IMR-90 (cell line): ENCODE data around the gene ZCCHC17. TPM values are rescaled to one million over a fixed set of nuclear protein-coding genes. Genes with fewer than 3 reads are reported as not detected.

Experiments
- ATAC-seq: fragments of 200-7000 bp; cut with Tn5 transposase; 2 replicates; pipeline ENCODE4 v1.9.1; 2020; ENCODE audit warnings: low read depth, mild to moderate bottlenecking, moderate library complexity
- BruUV-seq: library from RNA; stranded (reverse); fragments of 400-500 nt; replicated peaks from 2 replicates; lab custom pipeline; 2021; lab: Mats Ljungman, UMichigan
- CTCF ChIA-PET: fragments of 300-600 bp; formaldehyde crosslinking; extraction: SDS; loops from one replicate; lab custom pipeline; 2021; ENCODE audit warnings: antibody characterized with exemption; lab: Yijun Ruan, JAX
- POLR2A ChIA-PET: fragments of 300-600 bp; sonication (Branson Sonifier 250); formaldehyde crosslinking; loops from one replicate; lab custom pipeline; 2022; ENCODE audit warnings: antibody characterized with exemption; ENCODE audit not compliant: unreplicated experiment; lab: Charles Lee
- DNase-seq: peaks from one replicate; pipeline ENCODE4 v3.0.0; 2013
- H2AFZ ChIP-seq: replicated peaks from 2 replicates; pipeline ENCODE3; 2013; ENCODE audit warnings: low read length, mild to moderate bottlenecking; ENCODE audit not compliant: poor library complexity
- H2AK5ac ChIP-seq: 2 replicates; pipeline ENCODE4 v1.6.1; 2013; ENCODE audit warnings: low read depth, low read length, inconsistent platforms
- H2AK9ac ChIP-seq: replicated peaks from 2 replicates; pipeline ENCODE3; 2013; ENCODE audit warnings: mild to moderate bottlenecking, low read depth, low read length, moderate library complexity; ENCODE audit not compliant: poor library complexity
- H2BK120ac ChIP-seq: 2 replicates; pipeline ENCODE4 v1.6.1; 2013; ENCODE audit warnings: low read depth, low read length, inconsistent platforms
- H2BK15ac ChIP-seq: 3 replicates; pipeline ENCODE4 v1.6.1; 2013; ENCODE audit warnings: low read depth, low read length, inconsistent platforms
- H2BK20ac ChIP-seq: 2 replicates; pipeline ENCODE4 v1.6.1; 2013; ENCODE audit warnings: low read depth, mild to moderate bottlenecking, inconsistent platforms, low read length, moderate library complexity
- H2BK5ac ChIP-seq: 2 replicates; pipeline ENCODE4 v1.6.1; 2013; ENCODE audit warnings: mild to moderate bottlenecking, low read depth, low read length, inconsistent platforms; ENCODE audit not compliant: poor library complexity, severe bottlenecking
- H3K14ac ChIP-seq: replicated peaks from 2 replicates; pipeline ENCODE4 v1.6.1; 2013; ENCODE audit warnings: low read depth, low read length, inconsistent platforms
- H3K18ac ChIP-seq: 2 replicates; pipeline ENCODE4 v1.6.1; 2013; ENCODE audit warnings: low read depth, low read length, control low read depth
- H3K23ac ChIP-seq: 2 replicates; pipeline ENCODE4 v1.6.1; 2013; ENCODE audit warnings: low read depth, low read length, inconsistent platforms
- H3K27ac ChIP-seq: 2 replicates; pipeline ENCODE4 v1.5.1; 2013; ENCODE audit warnings: mild to moderate bottlenecking, control low read depth, low read length; ENCODE audit not compliant: insufficient read depth
- H3K27me3 ChIP-seq: 2 replicates; pipeline ENCODE4 v1.6.1; 2013; ENCODE audit warnings: low read length; ENCODE audit not compliant: control insufficient read depth, insufficient read depth
- H3K36me3 ChIP-seq: 2 replicates; pipeline ENCODE4 v1.6.1; 2013; ENCODE audit warnings: low read length, mixed read lengths; ENCODE audit not compliant: control insufficient read depth, insufficient read depth
- H3K4ac ChIP-seq: 2 replicates; pipeline ENCODE4 v1.6.1; 2013; ENCODE audit warnings: low read depth, low read length, inconsistent platforms
- H3K4me1 ChIP-seq: 2 replicates; pipeline ENCODE4 v1.6.1; 2013; ENCODE audit warnings: low read length, mixed read lengths; ENCODE audit not compliant: control insufficient read depth, insufficient read depth
- H3K4me2 ChIP-seq: 2 replicates; pipeline ENCODE4 v1.6.1; 2013; ENCODE audit warnings: low read depth, mild to moderate bottlenecking, control low read depth, low read length, moderate library complexity
- H3K4me3 ChIP-seq: 2 replicates; pipeline ENCODE4 v1.5.1; 2013; ENCODE audit warnings: low read depth, mild to moderate bottlenecking, control low read depth, low read length, moderate library complexity; ENCODE audit not compliant: insufficient read depth
- H3K56ac ChIP-seq: 2 replicates; pipeline ENCODE4 v1.6.1; 2013; ENCODE audit warnings: low read length, inconsistent platforms; ENCODE audit not compliant: insufficient read depth; ENCODE audit errors: extremely low read depth
- H3K79me1 ChIP-seq, 2 experiments: 2 replicates each; pipeline ENCODE4 v1.6.1; 2013; ENCODE audit warnings: low read length in 2 of 2, inconsistent platforms in 1 of 2, low read depth in 1 of 2
- H3K9ac ChIP-seq: 2 replicates; pipeline ENCODE4 v1.6.1; 2013; ENCODE audit warnings: low read depth, low read length, control low read depth
- H3K9me1 ChIP-seq: 2 replicates; pipeline ENCODE4 v1.6.1; 2013; ENCODE audit warnings: low read length, inconsistent platforms; ENCODE audit not compliant: insufficient read depth
- H3K9me3 ChIP-seq: 2 replicates; pipeline ENCODE4 v1.6.1; 2013; ENCODE audit warnings: low read length; ENCODE audit not compliant: control insufficient read depth, insufficient read depth
- H4K20me1 ChIP-seq: 2 replicates; pipeline ENCODE4 v1.6.1; 2013; ENCODE audit warnings: low read length, inconsistent platforms; ENCODE audit not compliant: insufficient read depth
- H4K5ac ChIP-seq: 2 replicates; pipeline ENCODE4 v1.6.1; 2013; ENCODE audit warnings: mild to moderate bottlenecking, low read depth, low read length, control low read depth
- H4K8ac ChIP-seq, 2 experiments: 2 replicates each; pipeline ENCODE4 v1.6.1; 2013; ENCODE audit warnings: low read depth in 2 of 2, low read length in 2 of 2, control low read depth in 1 of 2, inconsistent platforms in 1 of 2
- H4K91ac ChIP-seq: 2 replicates; pipeline ENCODE4 v1.6.1; 2013; ENCODE audit warnings: low read depth, low read length, inconsistent platforms; ENCODE audit not compliant: insufficient read depth
- BHLHE40 ChIP-seq: fragments of 150-350 bp; IDR thresholded peaks from 2 replicates; pipeline ENCODE4 v1.6.1; 2016; ENCODE audit warnings: mild to moderate bottlenecking, low read depth, low read length
- CEBPB ChIP-seq: IDR thresholded peaks from 2 replicates; pipeline ENCODE4 v1.6.1; 2012; ENCODE audit warnings: low read depth, low read length, improper control_type of control experiment
- CHD1 ChIP-seq: IDR thresholded peaks from 2 replicates; pipeline ENCODE4 v1.6.1; 2012; ENCODE audit warnings: low read depth, low read length, improper control_type of control experiment
- MAFK ChIP-seq: IDR thresholded peaks from 2 replicates; pipeline ENCODE4 v1.6.1; 2012; ENCODE audit warnings: low read depth, low read length, improper control_type of control experiment
- MXI1 ChIP-seq: IDR thresholded peaks from 2 replicates; pipeline ENCODE4 v1.6.1; 2012; ENCODE audit warnings: low read depth, mild to moderate bottlenecking, low read length, moderate library complexity, borderline replicate concordance
- NFE2L2 ChIP-seq: fragments of 150-350 bp; IDR thresholded peaks from 2 replicates; pipeline ENCODE4 v1.6.1; 2016; ENCODE audit warnings: low read depth, mild to moderate bottlenecking, low read length
- POLR2A ChIP-seq: IDR thresholded peaks from 2 replicates; pipeline ENCODE4 v1.6.1; 2012; ENCODE audit warnings: mild to moderate bottlenecking, low read depth, low read length
- RAD21 ChIP-seq: IDR thresholded peaks from 2 replicates; pipeline ENCODE4 v1.6.1; 2012; ENCODE audit warnings: low read length, improper control_type of control experiment
- RCOR1 ChIP-seq: IDR thresholded peaks from 2 replicates; pipeline ENCODE4 v1.6.1; 2012; ENCODE audit warnings: mild to moderate bottlenecking, low read length, improper control_type of control experiment; ENCODE audit not compliant: insufficient replicate concordance
- RFX5 ChIP-seq: IDR thresholded peaks from 2 replicates; pipeline ENCODE4 v1.8.0; 2012; ENCODE audit warnings: low read depth, mild to moderate bottlenecking, low read length, moderate library complexity
- SMC3 ChIP-seq: fragments of 150-350 bp; IDR thresholded peaks from 2 replicates; pipeline ENCODE4 v1.6.1; 2016; ENCODE audit warnings: low read depth, mild to moderate bottlenecking, antibody characterized with exemption, low read length, moderate library complexity
- USF2 ChIP-seq: fragments of 150-350 bp; IDR thresholded peaks from 2 replicates; pipeline ENCODE4 v1.6.1; 2017; ENCODE audit warnings: mild to moderate bottlenecking, antibody characterized with exemption, low read length, low read depth
- dilution Hi-C: fragments of 300-500 bp; cut with HindIII; formaldehyde crosslinking; loops from one replicate; pipeline ENCODE4 v1.14.3; 2018; ENCODE audit warnings: low sequenced_read_pairs; ENCODE audit not compliant: unreplicated experiment
- in situ Hi-C: fragments of 300-500 bp; cut with MboI; formaldehyde crosslinking; loops from 3 replicates; pipeline ENCODE4 v1.14.3; 2019; ENCODE audit warnings: low sequenced_read_pairs, inconsistent platforms, mixed read lengths
- intact Hi-C: fragments of 100-400 bp; cut with micrococcal nuclease; formaldehyde crosslinking; loops from 2 replicates; pipeline ENCODE4 v1.10.0; 2022
- polyA plus RNA-seq, 3 experiments: library from polyadenylated mRNA; depleted of rRNA; stranded (reverse); fragments of >200 nt; gene quantifications; 2 replicates each; pipeline ENCODE4 v1.2.3, GENCODE V29; 2012; ENCODE audit warnings: low replicate concordance in 1 of 3
- total RNA-seq: library from RNA; depleted of rRNA; stranded (reverse); fragments of >200 nt; gene quantifications from 2 replicates; pipeline ENCODE4 v1.2.3, GENCODE V29; 2012
- TF ChIP-seq, protein P1 (sequence below): fragments of 150-350 bp; IDR thresholded peaks from 2 replicates; pipeline ENCODE4 v1.6.1; 2016; ENCODE audit warnings: low read depth, mild to moderate bottlenecking, low read length, moderate library complexity, borderline replicate concordance

The ZCCHC17 gene
- total and polyA plus RNA-seq, 2 of the 4 experiments (the other 2 are of a cell fraction), result 48.4 to 48.9 TPM

GRCh38 chr1:31393463-31393862, 96.6 kb downstream of the ZCCHC17 start:
- ChIA-PET CTCF (interaction anchor here (1.1 to 5.5 kb wide), 5 partner anchors 12 to 208 kb away, joined by 3 to 61 read pairs (median 4); partner anchors contain the start of gene SERINC2), POLR2A (no interaction called here)
- intact Hi-C loops (no loop called here), dilution Hi-C loops (no loop called here), in situ Hi-C loops (no loop called here)
- H3K79me1 ChIP-seq, result peaks cover 0 to 2% of the 10 kb centered on the region in 2 experiments; a peak in 1 of 4 replicates
- H2BK20ac ChIP-seq, result no peak overlapping the region
- H2AFZ ChIP-seq, result no peak overlapping the region
- no peak overlapping the region for H2AK5ac ChIP-seq
- peaks cover 2% of the 10 kb centered on the region; the same call in 1 of the 2 replicates for H3K27me3 ChIP-seq
- peaks cover 10% of the 10 kb centered on the region for H3K9me1 ChIP-seq
- H3K56ac ChIP-seq, result no peak overlapping the region
- H3K4me1 ChIP-seq, result peaks cover 14% of the 10 kb centered on the region
- no peak overlapping the region for H3K23ac ChIP-seq
- H4K91ac ChIP-seq, result no peak overlapping the region
- no peak overlapping the region for H2BK15ac ChIP-seq
- TF ChIP-seq POLR2A (no peak), RCOR1 (no peak), CEBPB (no peak), SMC3 (no peak), NFE2L2 (no peak), MAFK (no peak), RFX5 (no peak), RAD21 (no peak), CHD1 (no peak), BHLHE40 (no peak), MXI1 (no peak), USF2 (no peak)
- TF ChIP-seq, protein P1, sequence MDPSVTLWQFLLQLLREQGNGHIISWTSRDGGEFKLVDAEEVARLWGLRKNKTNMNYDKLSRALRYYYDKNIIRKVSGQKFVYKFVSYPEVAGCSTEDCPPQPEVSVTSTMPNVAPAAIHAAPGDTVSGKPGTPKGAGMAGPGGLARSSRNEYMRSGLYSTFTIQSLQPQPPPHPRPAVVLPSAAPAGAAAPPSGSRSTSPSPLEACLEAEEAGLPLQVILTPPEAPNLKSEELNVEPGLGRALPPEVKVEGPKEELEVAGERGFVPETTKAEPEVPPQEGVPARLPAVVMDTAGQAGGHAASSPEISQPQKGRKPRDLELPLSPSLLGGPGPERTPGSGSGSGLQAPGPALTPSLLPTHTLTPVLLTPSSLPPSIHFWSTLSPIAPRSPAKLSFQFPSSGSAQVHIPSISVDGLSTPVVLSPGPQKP, result no peak
- H3K14ac ChIP-seq, result no peak overlapping the region
- no peak overlapping the region for H3K4me3 ChIP-seq
- H4K5ac ChIP-seq, result no peak overlapping the region
- no peak overlapping the region for H2BK5ac ChIP-seq
- H4K20me1 ChIP-seq, result no peaks in the 10 kb centered on the region
- H3K27ac ChIP-seq, result no peak overlapping the region
- H3K4ac ChIP-seq, result no peak overlapping the region
- H3K18ac ChIP-seq, result no peak overlapping the region
- H3K4me2 ChIP-seq, result no peak overlapping the region
- no peak overlapping the region for H4K8ac ChIP-seq
- no peaks in the 10 kb centered on the region for H3K9me3 ChIP-seq
- H3K36me3 ChIP-seq, result no peaks in the 10 kb centered on the region
- ATAC-seq (no peak), DNase-seq (no peak)
- H3K9ac ChIP-seq, result no peak overlapping the region
- BruUV-seq, result no TSS peak
- H2BK120ac ChIP-seq, result no peak overlapping the region
- no peak overlapping the region for H2AK9ac ChIP-seq
